Measurements from ENCODE around the gene SPANXD. TPM values are rescaled to one million over a fixed set of nuclear protein-coding genes. Genes with fewer than 3 reads are reported as not detected.
"Not testable (repeated sequence)": the region's sequence is repeated elsewhere in the genome, so short reads cannot be mapped to it uniquely, and the experiment has no call there.

Gene SPANXD, protein sequence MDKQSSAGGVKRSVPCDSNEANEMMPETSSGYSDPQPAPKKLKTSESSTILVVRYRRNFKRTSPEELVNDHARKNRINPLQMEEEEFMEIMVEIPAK
- total RNA-seq, result not detected
- long read RNA-seq, result 0 reads

- H3K27me3 ChIP-seq; H3K36me3 ChIP-seq; H3K9me3 ChIP-seq; DNase-seq; ATAC-seq; H3K4me1 ChIP-seq; H3K27ac ChIP-seq; H3K4me3 ChIP-seq; intact Hi-C loops (cut with DNase I): not testable (repeated sequence)
Measured at GRCh38 chrX:141698639-141699038, at the start of gene SPANXD. TSS of gene SPANXD (minus strand) at chrX:141698739. CDS start at chrX:141698405, 334 bp downstream.

- H3K9me3 ChIP-seq, result no peaks in the 10 kb centered on the region
- H3K27ac ChIP-seq, result no peak overlapping the region
- no peaks in the 10 kb centered on the region for H3K4me1 ChIP-seq
- no peak overlapping the region for H3K4me3 ChIP-seq
- H3K36me3 ChIP-seq, result no peaks in the 10 kb centered on the region
- no peak for TF ChIP-seq CTCF (IDR thresholded peaks at IDR 0.05)
- no peaks in the 10 kb centered on the region for H3K27me3 ChIP-seq
- ATAC-seq, result no peak
- no peak for DNase-seq
- intact Hi-C loops (cut with DNase I), result no loop called here
Measured at GRCh38 chrX:141742666-141743065, 44.1 kb upstream of the SPANXD start.

GRCh38 chrX:141736656-141737055 is 38.1 kb upstream of the SPANXD start:
- no peak for TF ChIP-seq CTCF (IDR thresholded peaks at IDR 0.05)

GRCh38 chrX:141733371-141733770 is 34.8 kb upstream of the SPANXD start:
- no peak for TF ChIP-seq CTCF (IDR thresholded peaks at IDR 0.05)
- Histone ChIP-seq H3K27ac (no peak overlapping the region), H3K36me3 (no peaks in the 10 kb centered on the region), H3K4me1 (no peaks in the 10 kb centered on the region), H3K4me3 (no peak overlapping the region), H3K9me3 (no peaks in the 10 kb centered on the region), H3K27me3 (no peaks in the 10 kb centered on the region)
- ATAC-seq (no peak), DNase-seq (no peak)
- intact Hi-C loops (cut with DNase I), result no loop called here

More at GRCh38 chrX:141736656-141737055, 38.1 kb upstream of the SPANXD start:
- Histone ChIP-seq H3K36me3 (no peaks in the 10 kb centered on the region), H3K4me3 (no peak overlapping the region), H3K4me1 (no peaks in the 10 kb centered on the region), H3K27ac (no peak overlapping the region), H3K27me3 (no peaks in the 10 kb centered on the region), H3K9me3 (no peaks in the 10 kb centered on the region)
- intact Hi-C loops (cut with DNase I), result no loop called here
- no peak for DNase-seq
- ATAC-seq, result no peak

DNA sequence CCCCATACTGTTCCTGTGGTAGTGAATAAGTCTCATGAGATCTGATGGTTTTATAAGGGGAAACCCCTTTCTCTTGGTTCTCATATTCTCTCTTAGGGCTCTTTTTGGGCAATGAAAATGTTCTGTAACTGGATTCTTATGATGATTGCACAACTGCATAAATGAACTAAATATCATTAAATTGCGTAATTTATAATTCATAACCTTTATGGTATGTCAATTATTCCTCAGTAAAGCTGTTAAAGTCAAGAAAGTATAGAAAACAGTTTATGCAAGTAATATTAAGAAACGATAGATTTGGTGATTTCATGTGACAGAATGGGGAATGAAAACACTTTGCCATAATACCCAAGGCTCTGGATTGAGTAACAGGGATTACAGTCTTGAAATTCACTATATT is 33.5 kb upstream of the SPANXD start:
- ATAC-seq, result no peak
- DNase-seq, result no peak

DNA sequence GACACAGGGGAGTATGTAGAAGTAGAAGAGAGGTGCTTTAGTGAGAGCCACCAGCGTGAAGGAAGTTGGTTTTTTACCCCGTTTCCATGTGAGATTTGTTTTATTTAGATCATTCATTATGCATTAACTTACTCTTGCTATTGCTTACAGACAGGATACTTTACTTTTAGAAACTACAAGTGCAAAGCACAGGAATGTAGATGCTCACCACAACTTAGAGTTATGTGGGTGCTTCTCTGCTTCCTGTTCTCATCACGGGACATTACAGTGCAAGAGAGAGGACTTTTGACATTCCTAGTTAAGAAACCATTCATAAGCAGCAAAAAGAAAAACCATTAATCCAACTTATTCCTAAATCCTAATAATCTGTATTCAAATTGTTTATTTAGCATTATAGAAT is 25.6 kb upstream of the SPANXD start:
- H3K4me3 ChIP-seq, result no peak overlapping the region
- no peaks in the 10 kb centered on the region for H3K27me3 ChIP-seq
- ATAC-seq (no peak), DNase-seq (no peak)
- H3K36me3 ChIP-seq, result no peaks in the 10 kb centered on the region
- H3K27ac ChIP-seq, result no peak overlapping the region
- no peaks in the 10 kb centered on the region for H3K4me1 ChIP-seq
- TF ChIP-seq CTCF (IDR thresholded peaks at IDR 0.05), result no peak
- no peaks in the 10 kb centered on the region for H3K9me3 ChIP-seq
- intact Hi-C loops (cut with DNase I), result no loop called here

More for the DNA sequence above, 33.5 kb upstream of the SPANXD start:
- intact Hi-C loops (cut with DNase I), result no loop called here
- H3K27ac ChIP-seq, result no peak overlapping the region
- H3K27me3 ChIP-seq, result no peaks in the 10 kb centered on the region
- H3K4me3 ChIP-seq, result no peak overlapping the region
- H3K4me1 ChIP-seq, result no peaks in the 10 kb centered on the region
- TF ChIP-seq CTCF (IDR thresholded peaks at IDR 0.05), result no peak
- H3K9me3 ChIP-seq, result no peaks in the 10 kb centered on the region
- H3K36me3 ChIP-seq, result no peaks in the 10 kb centered on the region

Data from upper lobe of right lung (tissue), 1 donor.